H1 (cell line): ENCODE measurements around the gene KLHL35. TPM values are rescaled to one million over a fixed set of nuclear protein-coding genes. Genes with fewer than 3 reads are reported as not detected.

Source experiments
- CTCF ChIA-PET: fragments of 300-600 bp; sonication (Branson Sonifier 250); formaldehyde crosslinking; loops from one replicate; lab custom pipeline; 2021; ENCODE audit not compliant: partially characterized antibody; lab: Charles Lee
- POLR2A ChIA-PET: fragments of 300-600 bp; sonication (Branson Sonifier 250); formaldehyde crosslinking; loops from one replicate; lab custom pipeline; 2021; ENCODE audit warnings: inconsistent platforms; ENCODE audit not compliant: partially characterized antibody; lab: Charles Lee
- DNase-seq, 2 experiments: peaks; one replicate each; pipeline versions ENCODE4 v3.0.0 to v3.0.0-alpha.2; 2010 to 2022; ENCODE audit warnings: low spot score in 2 of 2, low read depth in 1 of 2, mixed read lengths in 1 of 2
- FAIRE-seq: peaks from 2 replicates; lab custom pipeline; 2011; peaks lifted over from hg19 to GRCh38; lab: Jason Lieb, UNC
- H2AFZ ChIP-seq: 2 replicates; pipeline ENCODE4 v1.8.1; 2012; ENCODE audit warnings: low read length, inconsistent platforms
- H2AK5ac ChIP-seq: 2 replicates; pipeline ENCODE4 v1.6.1; 2013; ENCODE audit warnings: low read depth, low read length
- H2BK120ac ChIP-seq: replicated peaks from 2 replicates; pipeline ENCODE3; 2013; ENCODE audit warnings: low read depth, low read length, inconsistent platforms
- H2BK12ac ChIP-seq: 2 replicates; pipeline ENCODE4 v1.6.1; 2013; ENCODE audit warnings: low read depth, low read length
- H2BK15ac ChIP-seq: 2 replicates; pipeline ENCODE4 v1.6.1; 2013; ENCODE audit warnings: low read length
- H2BK20ac ChIP-seq: 2 replicates; pipeline ENCODE4 v1.6.1; 2013; ENCODE audit warnings: low read length
- H2BK5ac ChIP-seq: 2 replicates; pipeline ENCODE4 v1.6.1; 2013; ENCODE audit warnings: low read depth, low read length
- H3K14ac ChIP-seq: 2 replicates; pipeline ENCODE4 v1.6.1; 2013; ENCODE audit warnings: inconsistent platforms; ENCODE audit not compliant: insufficient read length
- H3K18ac ChIP-seq: 2 replicates; pipeline ENCODE4 v1.6.1; 2013; ENCODE audit warnings: low read length; ENCODE audit errors: extremely low read depth
- H3K23ac ChIP-seq: 2 replicates; pipeline ENCODE4 v1.6.1; 2013; ENCODE audit warnings: inconsistent platforms; ENCODE audit not compliant: insufficient read length
- H3K23me2 ChIP-seq: 2 replicates; pipeline ENCODE4 v1.6.1; 2013; ENCODE audit warnings: low read depth, low read length
- H3K27ac ChIP-seq: 2 replicates; pipeline ENCODE4 v1.6.1; 2011; ENCODE audit warnings: low read depth, low read length, inconsistent platforms
- H3K27me3 ChIP-seq, 4 experiments: replicated peaks in 1 of 4; 1 replicate in 1 of 4; 2 replicates in 3 of 4; pipeline versions ENCODE4 v1.6.1 to v1.8.1; 2011 to 2013; ENCODE audit warnings: low read length in 3 of 4, mild to moderate bottlenecking in 3 of 4, inconsistent platforms in 2 of 4, mixed read lengths in 2 of 4, moderate library complexity in 1 of 4; ENCODE audit not compliant: control insufficient read depth in 3 of 4, insufficient read depth in 3 of 4; ENCODE audit errors: extremely low read depth in 1 of 4
- H3K36me3 ChIP-seq, 4 experiments: 2 replicates each; pipeline versions ENCODE4 v1.6.1 to v1.8.1; 2011 to 2013; ENCODE audit warnings: mild to moderate bottlenecking in 4 of 4, low read length in 3 of 4, moderate library complexity in 2 of 4, control low read depth in 1 of 4, inconsistent platforms in 1 of 4; ENCODE audit not compliant: insufficient read depth in 4 of 4, control insufficient read depth in 2 of 4
- H3K4ac ChIP-seq: replicated peaks from 2 replicates; pipeline ENCODE3; 2013; ENCODE audit warnings: low read length, low read depth, mixed read lengths, inconsistent platforms; ENCODE audit not compliant: insufficient read length
- H3K4me1 ChIP-seq, 4 experiments: replicated peaks in 1 of 4; 1 replicate in 1 of 4; 2 replicates in 3 of 4; pipeline versions ENCODE4 v1.6.1 to v1.8.1; 2011 to 2013; ENCODE audit warnings: low read length in 3 of 4, inconsistent platforms in 2 of 4, mixed read lengths in 1 of 4; ENCODE audit not compliant: insufficient read depth in 4 of 4, control insufficient read depth in 3 of 4
- H3K4me2 ChIP-seq, 2 experiments: 2 replicates each; pipeline versions ENCODE4 v1.6.1 to v1.8.1; 2011 to 2013; ENCODE audit warnings: low read depth in 2 of 2, low read length in 2 of 2, control low read depth in 1 of 2, inconsistent platforms in 1 of 2, mild to moderate bottlenecking in 1 of 2; ENCODE audit not compliant: insufficient read depth in 1 of 2
- H3K4me3 ChIP-seq, 4 experiments: fragments of 200-600, 300-600 bp in 1 of 4; sonication (generic), shearing (Covaris generic), sonication (Bioruptor Twin) in 1 of 4; 2 replicates each; pipeline versions ENCODE4 v1.5.1 to v1.8.1; 2011 to 2016; ENCODE audit warnings: low read length in 4 of 4, low read depth in 3 of 4, control low read depth in 2 of 4, inconsistent platforms in 2 of 4, mild to moderate bottlenecking in 2 of 4, mixed read lengths in 1 of 4, moderate library complexity in 1 of 4; ENCODE audit not compliant: insufficient read depth in 2 of 4; ENCODE audit errors: extremely low read depth in 1 of 4
- H3K56ac ChIP-seq: replicated peaks from 2 replicates; pipeline ENCODE3; 2013; ENCODE audit warnings: low read depth, mild to moderate bottlenecking, mixed read lengths, low read length, inconsistent platforms; ENCODE audit not compliant: insufficient read length
- H3K79me1 ChIP-seq: 2 replicates; pipeline ENCODE4 v1.6.1; 2013; ENCODE audit warnings: low read depth, low read length, control low read depth
- H3K79me2 ChIP-seq, 2 experiments: 2 replicates each; pipeline versions ENCODE4 v1.6.1 to v1.8.1; 2012 to 2013; ENCODE audit warnings: low read length in 2 of 2, mild to moderate bottlenecking in 2 of 2, inconsistent platforms in 1 of 2; ENCODE audit not compliant: insufficient read depth in 2 of 2, control insufficient read depth in 1 of 2
- H3K9ac ChIP-seq, 4 experiments: replicated peaks in 1 of 4; 1 replicate in 1 of 4; 2 replicates in 3 of 4; pipeline versions ENCODE4 v1.6.1 to v1.8.1; 2011 to 2013; ENCODE audit warnings: low read depth in 3 of 4, low read length in 3 of 4, control low read depth in 2 of 4, mild to moderate bottlenecking in 2 of 4, moderate library complexity in 2 of 4, inconsistent platforms in 1 of 4; ENCODE audit errors: extremely low read depth in 1 of 4
- H3K9me3 ChIP-seq, 2 experiments: 2 replicates each; pipeline versions ENCODE4 v1.6.1 to v1.8.1; 2012 to 2013; ENCODE audit warnings: mild to moderate bottlenecking in 2 of 2, moderate library complexity in 2 of 2, control low read depth in 1 of 2, inconsistent platforms in 1 of 2, low read depth in 1 of 2, low read length in 1 of 2, mixed read lengths in 1 of 2; ENCODE audit not compliant: insufficient read depth in 2 of 2
- H4K20me1 ChIP-seq, 2 experiments: replicated peaks in 1 of 2; 2 replicates each; pipeline versions ENCODE3 to v1.8.1; 2011 to 2013; ENCODE audit warnings: inconsistent platforms in 2 of 2, low read length in 2 of 2, mild to moderate bottlenecking in 1 of 2; ENCODE audit not compliant: insufficient read depth in 2 of 2, control insufficient read depth in 1 of 2
- H4K5ac ChIP-seq: 2 replicates; pipeline ENCODE4 v1.6.1; 2013; ENCODE audit warnings: low read length, low read depth, mixed read lengths, inconsistent platforms; ENCODE audit not compliant: insufficient read length
- H4K8ac ChIP-seq: 2 replicates; pipeline ENCODE4 v1.8.0; 2013; ENCODE audit warnings: mild to moderate bottlenecking, moderate library complexity, low read length, inconsistent platforms; ENCODE audit not compliant: insufficient read depth; ENCODE audit errors: extremely low read depth
- H4K91ac ChIP-seq: replicated peaks from 2 replicates; pipeline ENCODE3; 2013; ENCODE audit warnings: low read length, mixed read lengths, inconsistent platforms; ENCODE audit not compliant: insufficient read length
- CBX5 ChIP-seq: fragments of 300-800, 300-1000 bp; sonication (generic); IDR thresholded peaks from 2 replicates; pipeline ENCODE4 v1.7.1; 2016; ENCODE audit warnings: antibody characterized with exemption, low read length, low read depth
- CREB1 ChIP-seq: IDR thresholded peaks from 2 replicates; pipeline ENCODE4 v1.6.1; 2012; ENCODE audit warnings: inconsistent platforms
- E2F6 ChIP-seq: IDR thresholded peaks from 2 replicates; pipeline ENCODE4 v1.6.1; 2012; ENCODE audit warnings: inconsistent platforms
- EP300 ChIP-seq, 2 experiments: IDR thresholded peaks; 1 replicate in 1 of 2; 2 replicates in 1 of 2; pipeline ENCODE4 v1.6.1; 2011 to 2012; ENCODE audit warnings: low read depth in 2 of 2, low read length in 2 of 2, mild to moderate bottlenecking in 2 of 2, borderline replicate concordance in 1 of 2, inconsistent platforms in 1 of 2, moderate library complexity in 1 of 2
- GABPA ChIP-seq: IDR thresholded peaks from 2 replicates; pipeline ENCODE4 v1.6.1; 2011; ENCODE audit warnings: mild to moderate bottlenecking, low read length, moderate library complexity, borderline replicate concordance; ENCODE audit not compliant: insufficient read depth
- MAX ChIP-seq: IDR thresholded peaks from 2 replicates; pipeline ENCODE4 v1.6.1; 2012; ENCODE audit warnings: inconsistent platforms
- RAD21 ChIP-seq, 2 experiments: IDR thresholded peaks in 1 of 2; conservative IDR thresholded peaks in 1 of 2; 2 replicates each; pipeline ENCODE4 v1.6.1; 2011; ENCODE audit warnings: low read depth in 2 of 2, low read length in 2 of 2, improper control_type of control experiment in 1 of 2, inconsistent platforms in 1 of 2, mild to moderate bottlenecking in 1 of 2, moderate library complexity in 1 of 2
- RNF2 ChIP-seq: fragments of 200-900, 300-1000 bp; sonication (generic); IDR thresholded peaks from 2 replicates; pipeline ENCODE4 v1.7.1; 2016; ENCODE audit warnings: borderline replicate concordance, low read depth, mild to moderate bottlenecking, antibody characterized with exemption, low read length; ENCODE audit not compliant: poor library complexity, severe bottlenecking; ENCODE audit errors: missing control alignments
- SIN3A ChIP-seq, 2 experiments: IDR thresholded peaks in 1 of 2; conservative IDR thresholded peaks in 1 of 2; 2 replicates each; pipeline ENCODE4 v1.6.1; 2011 to 2012; ENCODE audit warnings: low read length in 2 of 2, improper control_type of control experiment in 1 of 2, low read depth in 1 of 2, mild to moderate bottlenecking in 1 of 2
- TCF12 ChIP-seq: IDR thresholded peaks from 2 replicates; pipeline ENCODE4 v1.6.1; 2011; ENCODE audit warnings: low read depth, mild to moderate bottlenecking, low read length
- WGBS, 2 experiments: shearing (Covaris generic) in 1 of 2; methylation state at CpG; one replicate each; pipeline versions ENCODE4 v1.1.6 to v1.1.7; 2013 to 2015; ENCODE audit warnings: low lambda C conversion rate in 2 of 2, mixed read lengths in 2 of 2, inconsistent platforms in 1 of 2, low coverage in 1 of 2, missing lambda C conversion rate in 1 of 2; ENCODE audit not compliant: insufficient replicate concordance in 2 of 2, insufficient coverage in 1 of 2, insufficient read length in 1 of 2; ENCODE audit errors: extremely low coverage in 1 of 2, missing lambda C conversion rate in 1 of 2; 5-methylcytosine and 5-hydroxymethylcytosine counted together
- polyA plus RNA-seq, 7 experiments: library from polyadenylated mRNA; depleted of rRNA in 3 of 7; stranded (reverse) in 5 of 7; unstranded in 2 of 7; fragments of >200 nt in 5 of 7; fragments of 200-250 nt in 2 of 7; gene quantifications; 1 replicate in 5 of 7; 2 replicates in 1 of 7; 4 replicates in 1 of 7; pipeline versions ENCODE4 v1.2.1 to v1.2.3, GENCODE V29; 2011 to 2013; ENCODE audit warnings: missing spikeins in 2 of 7, mixed read lengths in 2 of 7
- total RNA-seq: library from RNA; stranded (reverse); fragmentation: NEBNext Ultra II Directional; extraction: Animal tissue kit (Norgen Biotek cat#: 25700); gene quantifications from 2 replicates; pipeline ENCODE4 v1.2.1, GENCODE V29; 2021

The KLHL35 gene
- total and polyA plus RNA-seq, 2 of the 8 experiments (the other 6 are each of a cell fraction or from before 2014, with no cell fraction given) = 0.35 to 0.41 TPM

GRCh38 chr11:75425422-75425821, 7.6 kb downstream of the KLHL35 start:
- ChIA-PET CTCF (interaction anchor here (0.6 to 18.5 kb wide), 36 partner anchors 9 to 271 kb away, joined by 3 to 201 read pairs (median 4); partner anchors contain the start of gene RPS3), POLR2A (interaction anchor here (0.7 to 27.9 kb wide), 10 partner anchors 9 to 145 kb away, joined by 3 to 570 read pairs (median 4); partner anchors contain the start of gene RPS3)
- H2BK15ac ChIP-seq = no peak overlapping the region
- peaks cover 2% of the 10 kb centered on the region; the same call in 1 of the 2 replicates for H3K23me2 ChIP-seq
- peaks cover 1 to 2% of the 10 kb centered on the region in 2 experiments for H4K20me1 ChIP-seq
- H2BK12ac ChIP-seq = no peak overlapping the region; the same call in 1 of the 2 replicates
- H3K18ac ChIP-seq = no peak overlapping the region
- H3K36me3 ChIP-seq = peaks cover 0 to 17% (median 3%) of the 10 kb centered on the region in 4 experiments; a peak in 4 of 8 replicates
- H3K79me2 ChIP-seq = no peaks in the 10 kb centered on the region
- no peak overlapping the region for H3K23ac ChIP-seq
- H2BK5ac ChIP-seq = no peak overlapping the region
- H3K4me2 ChIP-seq = peak overlapping the region; percentile 62 to 65
- H3K79me1 ChIP-seq = no peaks in the 10 kb centered on the region
- no peak overlapping the region for H2AFZ ChIP-seq
- no peak overlapping the region for H3K4ac ChIP-seq
- peaks cover 0 to 10% (median 5%) of the 10 kb centered on the region in 4 experiments; a peak in 4 of 7 replicates for H3K4me1 ChIP-seq
- H2BK20ac ChIP-seq = no peak overlapping the region
- 42% methylated on average over 21 of the region's 29 CpGs; no CpG with 5 or more reads in 1 of the 2 experiments for WGBS, 2 experiments
- H3K14ac ChIP-seq = no peak overlapping the region
- peak in 1 of 2 experiments; percentile 85 for DNase-seq
- no peak overlapping the region for H2AK5ac ChIP-seq
- H4K8ac ChIP-seq = no peak overlapping the region; the same call in 1 of the 2 replicates
- no peak overlapping the region for H4K91ac ChIP-seq
- H3K9me3 ChIP-seq = peaks cover 9 to 19% of the 10 kb centered on the region in 2 experiments; a peak in 3 of 4 replicates
- no peak overlapping the region for H3K9ac ChIP-seq
- H3K27ac ChIP-seq = no peak overlapping the region
- H3K56ac ChIP-seq = no peak overlapping the region
- H4K5ac ChIP-seq = no peak overlapping the region
- no peak for FAIRE-seq
- H2BK120ac ChIP-seq = no peak overlapping the region
- H3K4me3 ChIP-seq = peak overlapping the region; percentile 4 to 49 (median 25); a peak in 6 of 8 replicates
- peaks cover 27 to 37% (median 31%) of the 10 kb centered on the region in 4 experiments for H3K27me3 ChIP-seq
- TF ChIP-seq RNF2 (no peak), CREB1 (no peak), MAX (0 out of 2 replicates have a peak, but pooled peaks have one; percentile 39), RAD21 (IDR thresholded peaks at IDR 0.05 in 1 of 2, conservative IDR thresholded peaks at IDR 0.05 in 1 of 2; ENCODE audit: low read depth in 2 of 2, low read length in 2 of 2) (peak; percentile 45 to 59), CBX5 (no peak), E2F6 (peak; percentile 60), EP300 (IDR thresholded peaks at IDR 0.05; ENCODE audit: borderline replicate concordance in 1 of 2, low read depth in 2 of 2, low read length in 2 of 2) (no peak), SIN3A (conservative IDR thresholded peaks at IDR 0.05 in 1 of 2, IDR thresholded peaks at IDR 0.05 in 1 of 2; ENCODE audit: low read depth in 1 of 2, low read length in 2 of 2) (0 out of 4 replicates have a peak, but pooled peaks of 1 of the 2 experiments have one; percentile 36), GABPA (peak; percentile 65; the same call in 1 of the 2 replicates), TCF12 (no peak)
